Effector CD4-positive, alpha-beta T cell (primary cell): Measurements from ENCODE around the gene MYBPC2.
A peak's percentile ranks its signal among the peaks of the same experiment; 100 is the strongest.

Source experiments
- DNase-seq: peaks from one replicate; pipeline ENCODE4 v3.0.0-alpha.2; 2020

The MYBPC2 gene

GRCh38 chr19:50482271-50482855 is 49.7 kb downstream of the MYBPC2 start:
- DNase-seq, result no peak

GRCh38 chr19:50482916-50483315 is 50.2 kb downstream of the MYBPC2 start:
- DNase-seq, result no peak

- DNase-seq, result no peak
These were observed 52.7 kb downstream of the MYBPC2 start for GRCh38 chr19:50485284-50485955.

DNA sequence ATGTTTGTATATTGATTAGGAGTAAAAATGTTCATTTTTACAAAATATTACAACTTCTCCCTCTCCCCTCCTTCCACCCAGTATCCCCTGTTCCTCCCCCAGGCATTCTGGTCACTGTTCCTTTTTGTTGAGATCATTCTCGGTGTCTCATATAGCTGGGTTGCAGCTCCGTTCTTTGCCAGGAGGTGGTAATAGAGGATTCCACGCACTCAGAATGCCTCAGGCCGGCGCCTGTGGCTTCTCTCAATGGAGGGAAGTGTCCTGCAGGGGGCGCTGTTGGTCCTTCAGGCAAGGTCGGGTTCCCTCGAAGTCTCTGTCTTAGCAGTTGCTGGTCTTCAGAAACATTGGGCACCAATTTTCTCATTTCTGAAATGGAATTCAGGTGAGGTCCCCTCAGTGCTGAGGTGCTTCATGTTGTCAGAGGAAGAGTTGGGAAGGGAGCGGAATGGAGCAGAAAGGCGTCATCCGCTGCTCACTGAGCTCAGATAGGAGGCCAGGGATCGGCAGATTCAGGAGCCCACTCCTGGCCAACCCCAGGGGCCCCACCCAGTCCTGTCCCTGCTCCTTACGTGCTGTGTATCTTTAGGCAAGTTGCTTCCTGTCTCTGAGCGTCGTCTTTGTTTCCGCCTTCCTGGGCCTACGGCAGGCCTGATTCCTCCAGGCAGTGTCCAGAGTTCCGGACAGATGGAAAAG is 54.3 kb downstream of the MYBPC2 start:
- peak; percentile 34 for DNase-seq

DNA sequence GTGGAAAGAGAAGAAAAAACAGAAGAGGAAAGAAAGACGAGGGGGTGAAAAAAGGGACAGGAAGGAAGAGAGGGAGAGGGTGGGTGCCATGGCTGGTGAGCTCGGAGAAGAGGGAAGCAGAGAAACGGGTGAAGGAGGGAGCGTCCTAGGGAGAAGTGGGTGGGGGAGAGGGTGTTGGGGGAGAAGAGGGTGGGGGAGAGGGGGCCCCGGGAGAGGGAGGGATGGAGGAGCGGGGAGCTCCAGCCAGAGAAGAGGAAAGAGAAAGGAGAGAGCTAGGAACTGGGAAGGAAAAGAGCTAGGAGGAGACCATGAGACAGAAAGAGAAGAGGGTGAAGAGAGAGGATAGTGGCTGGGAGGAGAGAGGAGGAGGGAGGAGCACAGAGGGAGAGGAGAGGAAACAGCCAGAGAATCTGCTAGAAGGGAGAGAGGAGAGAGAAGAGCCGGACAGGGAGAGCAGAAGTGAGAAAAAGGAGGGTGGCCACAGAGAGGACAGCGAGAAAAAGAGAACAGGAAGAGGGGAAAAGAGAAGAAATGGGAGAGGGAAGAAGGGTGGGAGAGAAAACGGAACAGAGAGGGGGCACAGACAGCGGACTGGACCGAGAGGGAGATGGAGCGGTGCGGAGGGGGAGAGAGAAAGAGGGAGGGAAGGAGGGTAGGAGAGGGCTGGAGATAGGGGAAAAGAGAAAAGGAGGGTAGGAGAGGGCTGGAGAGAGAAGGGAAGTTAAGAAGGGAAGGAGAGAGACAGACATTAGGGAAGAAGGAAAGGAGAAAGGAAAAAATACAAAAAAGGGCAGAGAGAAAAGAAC is 55.9 kb downstream of the MYBPC2 start:
- DNase-seq, result no peak

DNA sequence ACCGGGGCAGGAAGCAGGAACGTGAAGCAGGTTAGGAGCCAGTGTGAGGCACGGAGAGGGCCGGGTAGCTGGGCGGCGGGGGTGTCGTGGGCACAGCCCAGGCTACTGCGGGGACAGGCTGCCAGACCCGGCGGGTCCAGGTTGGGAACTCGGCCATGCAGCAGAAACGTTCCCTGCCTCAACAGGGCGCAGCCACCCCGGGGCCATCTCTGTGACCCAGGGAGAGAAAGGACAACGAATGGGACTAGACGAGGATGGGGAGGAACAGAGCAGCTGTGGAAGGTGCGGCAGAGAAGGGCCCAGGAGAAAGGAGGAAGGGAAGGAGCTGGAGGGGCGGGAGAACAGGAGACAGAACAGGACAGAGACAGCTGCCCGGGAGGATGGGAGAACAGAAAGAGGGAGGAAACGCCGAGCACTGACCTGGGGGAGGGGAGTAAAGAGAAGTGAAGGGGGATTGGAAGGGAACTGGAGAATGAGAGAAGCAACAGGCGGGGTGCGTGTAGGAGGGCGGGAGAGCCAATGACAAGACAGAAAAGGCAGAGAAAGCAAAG is 56.8 kb downstream of the MYBPC2 start:
- DNase-seq, result no peak

- no peak for DNase-seq
These were observed 57.7 kb downstream of the MYBPC2 start for GRCh38 chr19:50490411-50490811.

GRCh38 chr19:50490991-50491472 is 58.3 kb downstream of the MYBPC2 start:
- DNase-seq, result no peak

GRCh38 chr19:50492303-50493052 is 59.8 kb downstream of the MYBPC2 start:
- DNase-seq, result no peak

GRCh38 chr19:50493171-50493570 is 60.5 kb downstream of the MYBPC2 start:
- no peak for DNase-seq

- no peak for DNase-seq
These were observed 61.7 kb downstream of the MYBPC2 start for GRCh38 chr19:50494186-50495019.

DNA sequence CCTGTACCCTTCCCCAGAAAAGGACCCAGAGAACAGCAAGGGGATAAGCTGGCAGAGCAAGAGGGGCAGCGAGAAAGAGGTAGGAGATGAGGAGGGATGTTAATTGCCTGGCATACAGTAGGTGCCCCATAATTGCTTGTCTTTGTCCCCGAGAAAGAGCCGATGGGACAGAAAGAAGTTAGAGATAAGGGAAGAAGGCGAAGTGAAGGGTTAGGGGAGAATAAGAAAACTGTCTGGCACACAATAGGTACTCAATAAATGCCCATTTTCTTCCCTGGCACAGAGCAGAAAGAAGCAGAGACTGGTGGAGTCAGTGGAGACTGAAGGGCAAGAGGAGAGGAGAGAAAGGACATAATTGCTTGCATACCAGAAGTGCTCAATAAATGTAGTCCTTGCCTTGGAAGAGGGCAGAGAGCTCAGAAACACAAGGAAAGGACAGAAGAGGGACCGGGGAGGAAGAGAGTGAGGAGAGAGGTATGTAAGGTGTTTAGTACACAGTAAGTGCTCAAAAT is 62.4 kb downstream of the MYBPC2 start:
- DNase-seq, result no peak

DNA sequence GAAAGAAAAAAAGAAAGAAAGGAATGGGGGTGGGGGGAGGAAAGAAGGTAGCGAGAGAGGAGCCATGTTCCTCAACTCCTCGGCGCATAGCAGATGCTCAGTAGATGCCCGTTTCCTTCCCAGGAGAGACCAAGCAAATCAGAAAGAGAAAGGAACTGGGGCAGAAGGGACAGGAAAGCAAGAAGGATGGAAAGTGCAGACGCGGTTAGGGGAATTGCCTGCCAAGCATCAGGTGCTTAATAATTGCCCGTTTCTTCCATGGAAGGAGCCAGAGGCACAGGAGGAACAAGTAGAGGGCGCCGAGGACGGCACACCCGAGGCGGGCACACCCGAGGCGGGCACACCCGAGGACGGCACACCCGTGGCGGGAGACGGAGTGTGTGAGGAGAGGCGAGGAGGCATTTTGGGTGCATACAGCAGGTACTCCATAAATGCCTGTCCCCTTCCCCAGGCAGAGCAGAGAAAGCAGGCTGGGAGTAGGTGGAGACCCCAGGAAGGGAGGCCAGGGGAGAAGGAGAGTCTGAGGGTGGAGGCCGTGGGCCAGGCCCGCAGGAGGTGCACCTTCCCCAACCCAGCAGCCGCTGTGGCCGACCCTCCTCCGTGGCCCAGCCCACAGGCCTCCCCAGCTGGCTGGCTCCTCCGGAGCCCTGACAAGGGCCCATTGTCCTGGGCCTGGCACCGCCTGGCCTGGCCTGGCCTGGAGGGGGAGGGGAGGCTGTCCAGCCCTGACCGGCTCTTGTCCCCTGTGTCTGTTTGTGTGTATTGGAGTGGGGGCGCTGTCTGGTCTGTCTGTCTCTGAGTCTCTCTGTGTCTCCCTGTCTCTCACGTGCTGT is 63.7 kb downstream of the MYBPC2 start:
- no peak for DNase-seq

GRCh38 chr19:50497022-50497405 is 64.3 kb downstream of the MYBPC2 start:
- no peak for DNase-seq

GRCh38 chr19:50498219-50499056 is 65.7 kb downstream of the MYBPC2 start:
- DNase-seq, result no peak

- no peak for DNase-seq
These were observed 67.5 kb downstream of the MYBPC2 start for GRCh38 chr19:50500060-50500752.

GRCh38 chr19:50500753-50501151 is 68.1 kb downstream of the MYBPC2 start:
- no peak for DNase-seq

- DNase-seq, result no peak
These were observed 68.5 kb downstream of the MYBPC2 start for GRCh38 chr19:50501186-50501567.
